GM18861 (cell line): ENCODE results near the gene OPA3.

Experiments
- ATAC-seq: cut with Tn5 transposase; IDR thresholded peaks from one replicate; pipeline ENCODE4 v1.9.1; 2021; ENCODE audit not compliant: unreplicated experiment

The OPA3 gene

DNA sequence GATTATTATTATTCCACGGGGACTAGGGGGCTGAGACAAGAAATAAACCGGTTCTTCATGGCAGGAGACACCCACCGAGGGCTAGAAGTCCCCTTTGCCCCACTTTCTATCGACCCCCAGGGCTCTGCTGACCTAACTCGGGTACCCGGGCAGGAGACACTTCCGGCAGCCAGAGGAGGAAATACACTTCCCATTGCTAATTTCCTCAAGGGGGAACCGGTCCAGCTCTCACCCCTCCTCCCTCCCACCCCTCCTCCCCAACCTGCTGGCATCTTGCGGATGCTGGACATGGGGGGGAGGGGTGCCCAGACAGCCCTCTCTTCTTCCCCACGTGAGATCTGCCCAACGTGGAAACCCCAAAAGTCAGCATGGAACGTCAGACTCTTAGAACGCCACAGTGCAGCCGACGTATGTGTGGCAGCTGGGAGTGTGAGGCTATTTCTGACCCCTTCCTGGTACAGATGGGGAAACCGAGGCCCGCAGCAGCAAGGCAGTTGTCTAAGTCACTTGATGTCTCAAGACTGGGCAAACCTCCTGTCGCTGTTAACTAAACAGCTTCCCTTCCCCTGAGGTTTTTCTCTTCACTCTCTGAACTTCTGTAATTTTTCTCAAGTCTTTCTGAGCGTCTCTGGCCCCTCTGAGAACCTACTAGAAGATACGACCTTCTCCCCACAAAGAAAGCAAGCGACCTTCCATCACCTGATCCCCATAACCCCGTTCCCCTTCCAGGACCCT, 13.8 kb upstream of the OPA3 start:
- ATAC-seq = no peak

- no peak for ATAC-seq
Observed at GRCh38 chr19:45597425-45598111, 13.0 kb upstream of the OPA3 start.

DNA sequence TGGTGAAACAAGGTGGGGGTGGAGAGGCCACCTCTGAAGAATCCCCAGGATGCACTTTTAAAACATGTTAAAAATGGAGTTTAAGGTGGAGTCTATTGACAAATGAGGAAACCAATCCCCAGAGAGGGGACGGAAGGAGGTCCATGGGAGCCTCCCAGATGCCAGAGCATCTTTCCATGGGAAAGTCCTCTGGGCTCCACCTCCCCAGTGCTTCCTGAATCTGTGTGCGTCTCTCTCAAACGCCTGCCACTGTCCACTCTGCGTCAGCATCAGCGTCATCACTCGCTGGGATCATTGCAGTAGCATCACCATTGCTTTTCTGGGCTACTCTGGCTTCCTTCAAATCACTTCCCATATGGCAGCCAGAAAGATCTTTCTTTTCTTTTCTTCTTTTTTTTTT, 11.2 kb upstream of the OPA3 start:
- ATAC-seq = no peak

GRCh38 chr19:45593520-45593919, 8.9 kb upstream of the OPA3 start:
- no peak for ATAC-seq

- ATAC-seq = no peak
Observed at GRCh38 chr19:45592366-45592765, 7.8 kb upstream of the OPA3 start.

DNA sequence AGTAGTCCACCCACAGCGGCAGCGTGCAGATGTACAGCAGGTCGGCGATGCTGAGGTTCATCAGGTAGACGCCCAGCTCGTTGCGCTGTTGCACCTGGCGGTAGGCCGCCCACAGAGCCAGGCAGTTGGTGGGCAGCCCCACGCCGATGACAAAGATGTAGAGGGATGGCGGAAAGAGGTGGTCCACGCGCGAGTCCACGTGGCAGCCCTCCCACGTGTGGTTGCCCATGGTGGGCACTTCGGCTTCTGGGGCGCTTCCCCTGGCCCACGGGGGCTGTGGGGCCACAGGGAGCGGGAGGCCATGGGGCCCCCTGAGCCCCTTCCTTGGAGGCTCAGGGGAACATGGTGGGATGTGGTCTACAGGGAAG, 7.0 kb upstream of the OPA3 start:
- ATAC-seq = no peak

- no peak for ATAC-seq
Observed at GRCh38 chr19:45591004-45591637, 6.5 kb upstream of the OPA3 start.

- ATAC-seq = no peak
Observed at GRCh38 chr19:45590300-45591003, 5.8 kb upstream of the OPA3 start.

- no peak for ATAC-seq
Observed at GRCh38 chr19:45589768-45590167, 5.2 kb upstream of the OPA3 start.

- ATAC-seq = no peak
Observed at GRCh38 chr19:45587873-45588272, 3.3 kb upstream of the OPA3 start.

GRCh38 chr19:45585158-45585577, 566 bp upstream of the OPA3 start:
- ATAC-seq = no peak

- ATAC-seq = no peak
Observed at GRCh38 chr19:45581576-45581975, 3.0 kb downstream of the OPA3 start.

DNA sequence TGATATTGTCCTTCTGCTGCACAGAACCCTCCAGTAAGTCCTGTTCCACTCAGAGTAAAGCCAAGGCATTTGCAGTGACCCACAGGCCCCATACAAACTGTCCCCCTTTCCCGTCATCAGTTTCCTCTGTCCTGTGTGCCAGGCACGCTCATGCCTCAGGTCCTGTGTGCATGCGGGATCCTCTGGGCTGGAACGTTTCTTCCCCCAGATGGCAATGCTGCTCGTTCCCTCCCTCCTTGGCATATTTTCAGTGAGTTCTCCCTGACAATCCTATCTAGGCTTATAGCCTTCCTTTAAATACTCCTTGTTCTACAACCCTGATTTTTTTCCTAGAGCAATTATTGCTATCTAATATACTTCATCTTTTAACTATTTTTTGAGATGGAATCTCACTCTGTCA, 5.7 kb downstream of the OPA3 start:
- ATAC-seq = no peak

DNA sequence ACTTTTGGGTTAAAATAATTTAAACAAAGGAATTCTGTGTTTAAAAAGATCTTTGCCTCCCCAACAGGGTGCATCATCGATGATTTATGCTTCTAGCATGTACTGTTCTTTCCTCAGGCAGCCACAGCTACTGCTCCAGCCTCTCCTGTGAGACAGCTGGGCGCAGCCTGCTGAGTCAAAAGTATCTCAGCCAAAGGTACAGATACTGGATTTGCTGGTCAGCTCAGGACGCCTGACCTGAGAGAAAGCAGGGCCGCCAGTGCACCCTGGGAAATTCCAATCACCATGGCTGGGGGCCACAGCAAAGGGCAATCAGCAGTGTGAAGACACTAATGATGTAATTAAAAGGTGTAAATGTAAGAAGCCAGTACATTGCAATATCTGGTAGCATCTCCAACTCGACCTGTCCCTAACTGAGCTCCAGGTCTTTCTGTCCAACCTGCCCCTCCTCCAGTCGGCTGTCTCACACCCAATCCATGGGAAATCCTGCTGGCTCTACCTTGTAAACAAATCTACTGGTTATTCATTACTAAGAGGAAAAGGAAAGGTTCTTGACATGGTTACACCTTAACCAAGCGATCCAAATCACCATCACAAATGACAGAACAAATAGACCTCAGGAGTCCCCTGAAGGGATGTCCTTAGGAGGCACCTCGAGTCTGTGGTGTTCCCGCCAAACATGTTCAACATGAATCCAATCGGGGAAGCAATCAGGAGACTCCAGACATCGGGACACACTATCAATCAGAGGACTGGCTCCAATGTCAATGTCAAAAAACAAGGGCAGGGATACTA, 7.3 kb downstream of the OPA3 start:
- ATAC-seq = no peak

- ATAC-seq = no peak
Observed at GRCh38 chr19:45576682-45577081, 7.9 kb downstream of the OPA3 start.

DNA sequence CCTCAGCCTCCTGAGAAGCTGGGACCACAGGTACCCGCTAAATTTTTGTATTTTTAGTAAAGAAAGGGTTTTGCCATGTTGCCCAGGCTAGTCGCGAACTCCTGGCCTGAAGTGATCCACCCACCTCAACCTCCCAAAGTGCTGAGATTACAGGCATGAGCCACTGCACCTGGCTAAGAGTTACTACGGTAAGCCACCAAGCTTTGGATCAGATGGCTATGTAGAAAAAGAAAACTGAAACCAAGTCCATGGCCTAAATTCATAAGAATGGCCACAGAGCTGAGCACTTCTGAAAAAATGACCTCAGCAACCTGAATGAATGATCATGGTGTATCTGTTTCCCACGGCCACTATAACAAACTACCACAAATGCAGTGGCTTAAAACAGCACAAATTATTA, 9.4 kb downstream of the OPA3 start:
- ATAC-seq = no peak

- no peak for ATAC-seq
Observed at GRCh38 chr19:45574526-45574925, 10.1 kb downstream of the OPA3 start.

DNA sequence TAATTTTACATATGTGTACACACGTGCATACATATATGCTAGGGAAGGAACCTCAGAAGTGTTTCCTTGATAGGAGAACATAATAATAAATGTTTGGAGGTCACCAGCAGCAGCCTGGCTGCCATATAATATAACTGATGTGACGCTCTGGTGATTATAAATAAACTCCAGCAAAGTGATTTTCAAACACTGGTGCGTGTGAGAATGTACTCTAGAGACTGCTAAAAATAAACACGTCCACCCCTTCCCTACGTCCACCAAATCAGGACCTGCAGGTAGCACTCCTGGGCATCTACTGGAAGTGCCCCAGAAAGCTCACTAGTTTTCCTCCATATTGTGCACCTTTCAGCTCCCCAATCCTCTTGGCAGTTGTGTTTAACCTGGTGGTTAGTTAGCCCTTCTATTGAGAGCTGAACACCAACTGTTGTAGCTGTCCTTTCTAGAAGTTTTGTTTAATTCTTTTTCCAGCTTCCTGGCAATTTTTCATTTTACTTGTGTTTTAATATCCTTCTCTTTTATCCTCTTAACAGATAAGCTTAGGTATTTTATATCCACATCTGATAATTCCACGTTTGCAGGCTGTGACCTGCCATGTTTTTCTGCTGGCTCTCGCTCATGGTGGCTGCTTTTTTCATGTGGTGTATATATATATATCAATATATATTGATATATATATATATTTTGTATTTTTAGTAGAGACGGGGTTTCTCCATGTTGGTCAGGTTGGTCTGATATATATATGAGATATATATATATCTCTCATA, 13.0 kb downstream of the OPA3 start:
- ATAC-seq = no peak

- no peak for ATAC-seq
Observed at GRCh38 chr19:45569619-45570421, 14.8 kb downstream of the OPA3 start.
